Gastroesophageal sphincter (tissue), 3 donors: Measurements from ENCODE around the gene CACNA1E.

Source experiments
- CTCF ChIP-seq, 4 experiments: fragments of 200-600 bp in 2 of 4; fragments of 450-650 bp in 2 of 4; sonication (generic) in 1 of 4; IDR thresholded peaks; one replicate each; pipeline ENCODE4 v1.5.1; 2017 to 2019; ENCODE audit warnings: antibody characterized with exemption in 4 of 4, mild to moderate bottlenecking in 2 of 4, moderate library complexity in 2 of 4
- POLR2A ChIP-seq, 2 donors: fragments of 450-650 bp; IDR thresholded peaks; one replicate each; pipeline ENCODE4 v1.6.1; 2017; ENCODE audit warnings: antibody characterized with exemption in 2 of 2, mild to moderate bottlenecking in 2 of 2, moderate library complexity in 1 of 2
- POLR2AphosphoS5 ChIP-seq: sonication (generic); formaldehyde crosslinking; IDR thresholded peaks from one replicate; pipeline ENCODE4 v1.6.1; 2017; ENCODE audit warnings: antibody characterized with exemption

GRCh38 chr1:181812208-181812607, 328.9 kb downstream of the CACNA1E start:
- TF ChIP-seq POLR2AphosphoS5 (no peak), CTCF (IDR thresholded peaks at IDR 0.05) (no peak), POLR2A (IDR thresholded peaks at IDR 0.05) (no peak)
